SIG-M5 treated with dmso at 0.1 percent for 504 hours (cell line): ENCODE results near the gene HAUS7.
A peak's percentile ranks its signal among the peaks of the same experiment; 100 is the strongest.

ENCODE experiments used
- DNase-seq: peaks from one replicate; lab custom pipeline; 2025; ENCODE audit not compliant: unreplicated experiment; lab: John Stamatoyannopoulos, UW

Gene HAUS7

DNA sequence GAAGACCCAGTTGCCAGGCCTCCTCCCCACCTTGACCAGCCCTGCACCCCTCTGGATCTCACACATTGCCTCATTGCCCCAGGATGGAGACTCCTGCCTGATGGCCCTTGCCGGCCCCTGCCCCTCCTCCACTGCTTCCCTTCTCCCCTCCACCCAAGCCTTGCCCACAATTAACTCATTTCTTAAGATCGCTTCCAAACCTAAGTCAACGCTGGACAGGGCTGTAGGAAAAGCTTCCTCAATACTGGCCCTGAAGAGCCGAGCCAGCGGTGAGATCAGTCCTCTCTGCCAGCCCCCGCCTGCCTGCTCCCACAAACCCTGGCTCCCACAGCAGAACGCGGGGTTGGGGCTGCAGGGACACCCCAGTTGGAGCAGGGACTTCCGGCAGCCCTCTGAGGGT is 7.5 kb upstream of the HAUS7 start:
- no peak for DNase-seq

GRCh38 chrX:153477364-153477857 is 7.0 kb upstream of the HAUS7 start:
- no peak for DNase-seq

- no peak for DNase-seq
Measured at GRCh38 chrX:153476666-153477363, 6.4 kb upstream of the HAUS7 start.

DNA sequence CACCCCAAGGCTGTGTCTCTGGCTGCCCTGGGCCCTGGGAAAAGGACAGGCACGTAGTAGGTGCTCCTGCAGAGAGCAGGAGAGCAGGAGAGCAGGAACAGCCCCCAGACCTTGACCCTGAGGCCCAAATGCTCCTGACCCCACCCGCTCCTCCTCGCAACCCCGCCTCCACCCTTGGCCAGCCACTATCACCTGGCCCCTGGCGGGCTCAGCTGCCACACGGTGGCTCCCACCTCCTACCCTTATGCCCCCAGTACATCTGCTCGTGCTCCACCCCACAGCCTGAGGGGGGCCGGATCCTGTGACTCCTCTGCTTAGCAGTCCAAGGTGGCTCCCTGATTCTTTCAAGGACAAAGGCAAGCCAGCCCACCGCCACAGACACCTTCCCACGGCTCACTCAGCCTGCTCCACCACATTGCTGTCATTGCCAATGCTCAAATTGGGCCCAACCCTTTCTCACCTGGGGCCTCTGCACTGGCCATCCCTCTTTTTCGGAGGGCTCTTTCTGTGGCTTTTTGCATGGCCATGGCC is 5.4 kb upstream of the HAUS7 start:
- DNase-seq, result no peak

- no peak for DNase-seq
Measured at GRCh38 chrX:153475271-153475670, 4.9 kb upstream of the HAUS7 start.

DNA sequence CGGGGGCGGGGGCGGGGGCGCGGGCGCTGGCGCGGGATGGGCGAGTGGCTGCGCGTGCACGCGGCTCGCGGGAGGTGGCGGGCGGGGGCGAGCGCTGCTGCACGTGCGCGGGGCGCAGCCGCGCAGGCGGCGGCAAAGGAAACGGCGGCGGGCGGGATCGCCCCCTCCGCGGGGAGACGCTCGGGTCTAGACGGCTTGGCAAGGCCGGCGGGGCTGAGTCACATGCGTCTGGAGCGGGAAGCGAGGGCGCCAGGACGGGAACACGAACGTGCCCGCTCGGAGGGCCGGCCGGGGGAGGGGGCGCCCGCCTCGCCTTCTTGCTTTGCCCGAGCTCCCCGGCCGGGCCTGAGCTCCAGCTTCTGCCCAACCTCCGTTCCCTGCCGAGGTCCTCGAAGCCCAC is 4.3 kb upstream of the HAUS7 start:
- no peak for DNase-seq

DNA sequence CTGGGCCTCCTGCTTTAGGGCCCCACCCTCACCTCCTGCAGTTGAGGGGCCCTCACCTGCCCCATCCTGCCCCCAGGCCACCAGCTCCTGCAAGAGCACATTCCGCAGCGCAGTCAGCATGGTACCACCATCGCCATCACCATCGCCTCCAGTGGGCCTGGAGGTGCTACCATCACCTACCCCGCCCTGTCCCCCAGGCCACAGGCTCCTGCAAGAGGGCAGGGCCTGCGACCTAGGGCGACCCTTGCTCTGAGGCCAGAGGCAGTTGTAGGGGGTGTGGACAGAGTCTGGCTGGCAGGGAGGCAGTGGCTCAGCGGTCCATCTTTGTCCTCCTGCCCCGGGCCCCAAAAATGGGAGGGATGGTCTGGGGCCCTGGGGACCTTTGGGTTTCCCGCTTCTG is 3.9 kb upstream of the HAUS7 start:
- DNase-seq, result no peak

- no peak for DNase-seq
Measured at GRCh38 chrX:153473126-153473525, 2.8 kb upstream of the HAUS7 start.

DNA sequence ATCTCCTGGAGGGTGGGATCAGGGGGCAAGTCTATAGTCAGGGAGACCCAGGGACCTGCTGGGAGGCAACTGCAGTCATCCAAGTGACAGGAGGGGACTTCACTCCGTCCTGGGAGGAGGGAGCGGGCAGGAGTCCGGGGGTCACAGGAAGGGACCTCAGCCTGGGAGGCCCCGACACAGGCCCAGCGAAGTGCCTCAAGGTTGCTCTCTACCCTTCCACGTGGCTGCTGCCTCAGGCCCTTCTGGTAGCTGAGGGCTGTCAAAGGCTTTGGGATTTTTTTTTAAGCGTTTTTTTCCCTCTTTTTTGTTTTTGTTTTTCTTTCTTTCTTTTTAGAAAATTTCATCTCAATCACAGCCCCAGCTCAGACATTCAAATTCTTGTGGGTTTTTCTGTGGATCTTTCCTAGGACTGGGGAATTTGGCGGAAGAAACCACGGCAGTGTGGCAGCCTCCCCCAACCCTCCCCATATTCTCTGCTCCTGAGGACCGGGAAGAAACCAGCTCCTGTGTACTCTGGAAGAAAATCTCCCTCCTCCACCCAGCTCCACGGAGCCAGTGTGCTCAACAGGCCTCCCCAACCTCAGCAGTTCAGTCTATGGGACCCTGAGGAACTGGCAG is 1.4 kb upstream of the HAUS7 start:
- no peak for DNase-seq

DNA sequence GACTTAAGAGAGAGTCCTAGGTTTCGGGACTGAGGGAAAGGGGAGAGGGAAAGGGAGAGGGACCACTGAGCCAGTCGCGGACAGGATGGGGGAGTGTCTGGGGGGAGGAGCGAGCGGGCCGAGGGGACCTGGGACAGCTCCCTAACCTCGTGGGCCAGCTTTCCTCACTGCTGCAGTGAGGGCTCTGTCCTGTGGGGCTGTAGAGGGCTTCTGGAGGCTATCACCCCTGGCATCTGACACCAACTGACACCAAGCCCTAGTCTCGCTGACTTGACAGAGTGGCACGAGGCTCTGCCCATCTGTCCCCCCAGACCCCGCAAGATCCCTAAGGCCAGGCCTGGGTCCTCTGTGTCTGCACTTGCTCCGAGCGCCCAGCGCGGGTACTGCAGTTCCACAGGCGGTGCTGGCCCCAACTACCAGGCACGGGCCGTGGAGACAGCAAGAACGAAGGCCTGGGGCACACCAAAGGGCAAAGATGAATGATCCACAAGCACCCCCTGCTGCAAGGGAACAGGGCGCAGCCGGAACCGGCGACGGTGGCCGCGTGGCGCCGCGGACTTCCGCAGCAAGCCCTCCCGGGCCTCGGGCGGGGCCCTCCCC is 465 bp downstream of the HAUS7 start:
- DNase-seq, result peak; percentile 38

DNA sequence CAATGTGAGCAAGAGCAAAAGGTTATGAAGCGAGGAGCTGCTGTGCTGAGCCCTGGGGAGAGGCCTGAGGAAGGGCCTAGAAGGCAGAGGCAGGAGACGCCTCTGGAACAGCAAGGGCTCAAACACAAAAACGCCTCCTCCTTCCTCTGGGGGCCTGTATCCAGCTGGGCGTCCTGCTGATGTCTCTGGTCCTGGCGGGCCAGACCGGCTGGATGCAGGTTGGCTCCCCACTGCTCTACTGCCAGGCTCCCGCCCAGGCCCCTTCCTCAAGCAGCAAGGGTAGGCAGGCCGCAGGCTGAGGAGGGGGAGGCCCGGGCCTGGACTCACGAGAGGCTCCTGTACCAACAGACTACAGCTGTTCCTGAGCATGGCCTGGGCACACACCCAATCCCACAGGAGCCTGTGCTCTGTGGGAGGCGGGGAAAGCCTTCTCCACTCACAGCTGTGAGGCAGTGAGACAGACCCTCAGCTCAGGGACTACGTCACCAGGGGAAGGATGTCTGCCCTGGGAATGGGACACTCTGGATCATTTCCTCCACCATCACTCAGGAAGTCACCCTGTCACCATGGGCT is 2.3 kb downstream of the HAUS7 start:
- DNase-seq, result no peak

DNA sequence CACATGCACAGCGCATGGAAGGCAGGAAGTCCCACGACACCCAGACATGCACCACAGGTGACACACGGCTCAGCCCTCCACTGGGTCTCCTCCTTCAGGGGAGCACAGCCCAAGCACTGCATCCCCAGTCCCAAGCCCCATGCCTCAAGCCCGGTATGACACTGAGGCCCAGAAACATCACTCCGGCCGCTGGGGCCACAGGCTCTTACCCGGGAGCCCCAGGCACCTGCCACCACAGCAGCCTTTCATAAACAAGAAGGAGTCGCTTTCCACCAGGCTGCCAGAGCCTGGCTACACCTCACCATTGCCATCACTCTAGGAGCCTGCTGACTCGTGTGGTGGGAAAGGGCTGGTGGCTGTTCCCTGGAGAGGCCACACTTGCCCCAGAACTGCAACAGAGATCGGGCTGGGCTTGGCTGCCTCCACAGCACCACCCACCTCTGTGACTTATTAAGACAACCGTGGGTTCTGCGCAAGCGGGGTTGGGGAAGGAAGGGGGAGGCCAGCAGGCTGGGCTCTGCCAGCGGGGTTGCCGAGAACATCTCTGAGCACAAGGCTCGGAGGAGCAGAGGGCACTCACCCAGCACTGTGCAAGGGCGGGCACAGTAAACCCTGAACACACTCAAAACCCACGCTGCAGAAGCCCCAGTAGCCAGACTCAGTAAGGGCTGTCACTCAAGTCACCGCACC is 4.5 kb downstream of the HAUS7 start:
- DNase-seq, result no peak

DNA sequence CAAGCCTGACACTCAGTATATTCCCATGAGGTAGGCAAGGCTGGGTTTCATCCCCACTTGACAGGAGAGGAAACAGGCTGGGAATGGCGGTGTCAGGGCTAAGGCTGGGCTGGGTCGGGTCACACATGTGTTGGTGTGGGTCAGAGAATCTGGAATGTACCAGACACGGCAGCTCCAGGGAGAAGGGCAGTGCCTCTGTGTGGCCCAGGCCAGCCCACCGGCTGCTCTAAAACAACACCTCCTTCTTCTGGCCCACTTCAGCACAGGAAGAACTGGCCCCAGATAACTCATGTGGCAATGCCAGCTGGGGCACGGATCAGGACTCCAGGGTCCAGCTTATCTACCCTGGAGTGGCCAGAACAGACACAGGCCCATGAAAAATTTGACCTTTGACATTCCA is 6.3 kb downstream of the HAUS7 start:
- DNase-seq, result no peak

GRCh38 chrX:153463556-153463955 is 6.8 kb downstream of the HAUS7 start:
- DNase-seq, result no peak

GRCh38 chrX:153463031-153463430 is 7.3 kb downstream of the HAUS7 start:
- DNase-seq, result no peak

- DNase-seq, result no peak
Measured at GRCh38 chrX:153462291-153462690, 8.1 kb downstream of the HAUS7 start.

DNA sequence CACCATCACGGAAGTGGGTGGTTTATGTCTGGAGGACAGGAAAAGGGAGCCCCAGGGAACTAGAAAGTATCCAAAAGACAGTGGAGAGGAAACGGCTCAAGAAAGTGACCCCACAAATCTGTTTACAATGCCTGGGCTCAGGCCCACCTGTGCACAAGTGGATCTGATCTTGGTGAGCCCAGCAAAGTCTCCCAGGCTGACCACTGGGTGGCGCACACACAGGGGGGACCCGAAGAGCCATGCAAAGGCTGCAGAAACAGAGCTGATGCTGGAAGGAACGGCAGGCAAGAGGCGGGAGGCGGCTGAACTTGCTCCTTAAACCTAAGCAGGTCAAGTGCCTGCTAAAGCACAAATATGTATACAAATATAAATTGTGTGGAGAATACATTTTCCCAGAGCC is 9.6 kb downstream of the HAUS7 start:
- peak; percentile 24 for DNase-seq

GRCh38 chrX:153459986-153460385 is 10.4 kb downstream of the HAUS7 start:
- no peak for DNase-seq

DNA sequence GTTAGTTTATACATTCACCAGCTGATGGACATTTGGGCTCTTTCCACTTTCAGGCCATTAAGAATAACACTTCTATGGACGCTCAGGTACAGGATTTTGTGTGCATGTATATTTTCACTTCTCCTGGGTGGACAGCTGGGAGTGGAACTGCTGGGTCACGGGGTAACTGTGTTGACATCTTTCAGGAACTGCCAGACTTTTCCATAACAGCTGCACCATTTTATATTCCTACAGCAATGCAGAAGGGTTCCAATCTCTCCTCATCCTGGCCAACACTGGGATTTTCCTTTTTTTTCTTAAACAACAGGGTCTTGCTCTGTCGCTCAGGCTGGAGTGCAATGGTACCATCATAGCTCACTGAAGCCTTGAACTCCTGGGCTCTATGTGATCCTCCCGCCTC is 11.9 kb downstream of the HAUS7 start:
- DNase-seq, result no peak

- no peak for DNase-seq
Measured at GRCh38 chrX:153457827-153458466, 12.4 kb downstream of the HAUS7 start.
